Measurements from ENCODE around the gene CHRD. TPM values are rescaled to one million over a fixed set of nuclear protein-coding genes. Genes with fewer than 3 reads are reported as not detected.

CHRD gene
- total and polyA plus RNA-seq, 9 of the 15 experiments (the other 6 are each of a cell fraction or from before 2014, with no cell fraction given): 0.11 to 1.3 (median 0.59) TPM; not detected in 3

GRCh38 chr3:184419171-184419570 is 39.3 kb downstream of the CHRD start:
- Histone ChIP-seq H3K79me2 (ENCODE audit: control insufficient read depth, insufficient read depth, low read length) (no peaks in the 10 kb centered on the region), H3K36me3 (ENCODE audit: control insufficient read depth, insufficient read depth, low read length) (no peaks in the 10 kb centered on the region), H3K9ac (ENCODE audit: insufficient read depth in 1 of 2, low read depth in 2 of 2, low read length in 2 of 2) (peak overlapping the region in 1 of 2 experiments; percentile 52; a peak in 1 of 4 replicates), H3K4me1 (replicated peaks in 1 of 2; ENCODE audit: control insufficient read depth in 2 of 2, insufficient read depth in 2 of 2, low read length in 2 of 2) (no peaks in the 10 kb centered on the region), H3K9me3 (replicated peaks; ENCODE audit: control insufficient read depth, insufficient read depth, low read depth, low read length) (no peaks in the 10 kb centered on the region), H3K27ac (ENCODE audit: extremely low read depth, low read depth, low read length) (no peak overlapping the region), H3K27me3 (ENCODE audit: control insufficient read depth in 2 of 2, insufficient read depth in 2 of 2, low read length in 2 of 2) (peaks cover 0 to 30% of the 10 kb centered on the region in 2 experiments; a peak in 3 of 5 replicates), H3K9me1 (ENCODE audit: control insufficient read depth, insufficient read depth, low read length) (no peaks in the 10 kb centered on the region), H3K4me2 (ENCODE audit: insufficient read depth, low read length) (no peak overlapping the region), H3K4me3 (no peak overlapping the region), H2AFZ (ENCODE audit: low read depth, low read length) (no peak overlapping the region), H4K20me1 (replicated peaks; ENCODE audit: control insufficient read depth, insufficient read depth, low read length) (no peaks in the 10 kb centered on the region)
- ChIA-PET CTCF (ENCODE audit: low intra/inter-chr PET ratio) (interaction anchor here (0.6 kb wide), 1 partner anchor 50 kb away, joined by 3 read pairs; no protein-coding TSS in a partner anchor), POLR2A (interaction anchor here (0.5 to 0.6 kb wide), 2 partner anchors 32 to 58 kb away, joined by 3 read pairs; partner anchors contain the start of genes CLCN2 and POLR2H)
- in situ Hi-C loops (cut with MboI) (loop anchor here (5.0 to 25.0 kb wide), 2 partner anchors 47 to 368 kb away; no protein-coding TSS in a partner anchor), intact Hi-C loops (cut with micrococcal nuclease) (no loop called here)
- FAIRE-seq: no peak
- BruUV-seq (replicated peaks): no TSS peak
- ATAC-seq: no peak
- 11% methylated on average over 5 of the region's 5 CpGs for WGBS (ENCODE audit: insufficient coverage, low coverage, missing lambda C conversion rate)
- DNase-seq (ENCODE audit: extremely low read depth in 1 of 4, low spot score in 3 of 4): no peak
- TF ChIP-seq ZFP91 (CRISPR knock-in tag; IDR thresholded peaks at IDR 0.05): no peak
- no peak for TF ChIP-seq TOE1 (IDR thresholded peaks at IDR 0.05; ENCODE audit: borderline replicate concordance)
- no peak for TF ChIP-seq TOE1 (CRISPR knock-in tag; IDR thresholded peaks at IDR 0.05; ENCODE audit: borderline replicate concordance, low read depth)
- TF ChIP-seq ZBTB40 (IDR thresholded peaks at IDR 0.05): no peak
- TF ChIP-seq ZBTB40 (CRISPR knock-in tag; IDR thresholded peaks at IDR 0.05): no peak
- no peak for TF ChIP-seq ZFP1 (CRISPR knock-in tag; IDR thresholded peaks at IDR 0.05)
- TF ChIP-seq SMARCA4 (IDR thresholded peaks at IDR 0.05): no peak
- no peak for TF ChIP-seq STAG1 (CRISPR knock-in tag; IDR thresholded peaks at IDR 0.05; ENCODE audit: borderline replicate concordance)
- TF ChIP-seq ARID2 (IDR thresholded peaks at IDR 0.05): no peak
- TF ChIP-seq POLR3A (IDR thresholded peaks at IDR 0.05; ENCODE audit: borderline replicate concordance, extremely low read depth, insufficient read depth, insufficient read length): no peak
- no peak for TF ChIP-seq NR3C1 (CRISPR knock-in tag; IDR thresholded peaks at IDR 0.05)
- TF ChIP-seq HNRNPL (IDR thresholded peaks at IDR 0.05; ENCODE audit: low read depth, low read length): no peak
- no peak for TF ChIP-seq NFRKB (IDR thresholded peaks at IDR 0.05; ENCODE audit: low read depth)
- TF ChIP-seq CHCHD3 (CRISPR knock-in tag; IDR thresholded peaks at IDR 0.05): no peak

Data from K562 (cell line).